ENCODE results near the gene LMBR1L. TPM values are rescaled to one million over a fixed set of nuclear protein-coding genes. Genes with fewer than 3 reads are reported as not detected.
"Not testable (repeated sequence)": the region's sequence is repeated elsewhere in the genome, so short reads cannot be mapped to it uniquely, and the experiment has no call there.

Gene LMBR1L, protein sequence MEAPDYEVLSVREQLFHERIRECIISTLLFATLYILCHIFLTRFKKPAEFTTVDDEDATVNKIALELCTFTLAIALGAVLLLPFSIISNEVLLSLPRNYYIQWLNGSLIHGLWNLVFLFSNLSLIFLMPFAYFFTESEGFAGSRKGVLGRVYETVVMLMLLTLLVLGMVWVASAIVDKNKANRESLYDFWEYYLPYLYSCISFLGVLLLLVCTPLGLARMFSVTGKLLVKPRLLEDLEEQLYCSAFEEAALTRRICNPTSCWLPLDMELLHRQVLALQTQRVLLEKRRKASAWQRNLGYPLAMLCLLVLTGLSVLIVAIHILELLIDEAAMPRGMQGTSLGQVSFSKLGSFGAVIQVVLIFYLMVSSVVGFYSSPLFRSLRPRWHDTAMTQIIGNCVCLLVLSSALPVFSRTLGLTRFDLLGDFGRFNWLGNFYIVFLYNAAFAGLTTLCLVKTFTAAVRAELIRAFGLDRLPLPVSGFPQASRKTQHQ
- total RNA-seq: 33.3 and 34.3 TPM in 2 replicates

DNA sequence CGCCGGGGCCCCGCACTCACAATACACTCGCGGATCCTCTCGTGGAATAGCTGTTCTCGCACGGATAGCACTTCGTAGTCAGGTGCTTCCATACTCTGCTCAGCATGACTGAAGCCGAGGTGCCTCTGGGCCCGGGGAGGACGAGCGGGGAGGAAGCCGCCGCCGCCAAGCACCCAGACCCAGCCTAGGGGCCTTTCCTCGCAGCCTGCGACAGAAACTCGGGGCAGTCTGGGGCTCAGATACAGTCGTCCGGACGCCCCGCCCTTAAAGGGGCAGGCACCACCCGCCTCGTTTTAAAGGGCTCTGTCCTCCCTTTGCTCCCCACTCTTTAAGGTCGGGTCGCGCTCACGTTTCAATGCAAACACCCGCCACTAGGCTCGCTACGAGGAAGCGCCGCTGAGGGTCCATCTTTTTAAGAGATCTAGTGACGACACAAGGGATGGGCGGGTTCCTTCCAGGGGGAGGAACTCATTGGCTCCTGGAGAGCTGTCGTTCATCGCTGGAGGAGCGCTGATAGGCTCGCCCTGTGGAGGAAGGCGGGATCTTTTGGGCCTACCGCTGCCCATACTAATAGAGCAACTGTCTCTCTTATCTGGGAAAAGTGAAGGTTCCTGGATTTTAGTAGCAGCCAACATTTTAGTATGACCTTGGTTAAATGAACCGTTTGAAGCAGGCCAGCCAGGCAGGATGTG is at the start of gene LMBR1L:
LMBR1L (minus strand) TSS at position 384 of the 692 bp plus-strand sequence; CDS start at position 92, 292 bp downstream.
- DNase-seq (ENCODE audit: low read depth): peak; percentile 95

GRCh38 chr12:49160399-49160798 is 49.8 kb upstream of the LMBR1L start:
- no peak for DNase-seq (ENCODE audit: low read depth)

DNA sequence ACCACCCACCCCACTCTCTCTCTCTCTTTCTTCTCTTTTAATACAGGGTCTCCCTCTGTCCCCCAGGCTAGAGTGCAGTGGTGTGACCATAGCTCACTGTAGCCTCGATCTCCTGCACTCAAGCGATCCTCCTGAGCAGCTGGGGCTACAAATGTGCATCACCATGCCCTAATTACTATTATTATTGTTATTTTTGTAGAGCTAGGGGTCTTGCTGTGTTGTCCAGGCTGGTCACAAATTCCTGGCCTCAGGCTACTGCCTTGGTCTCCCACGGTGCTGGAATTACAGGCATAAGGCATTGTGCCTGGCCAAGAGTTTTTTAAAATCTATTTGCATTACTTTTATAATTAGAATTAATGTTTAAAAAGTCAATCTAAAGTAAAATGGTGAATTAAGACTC is 43.6 kb upstream of the LMBR1L start:
- no peak for DNase-seq (ENCODE audit: low read depth)

DNA sequence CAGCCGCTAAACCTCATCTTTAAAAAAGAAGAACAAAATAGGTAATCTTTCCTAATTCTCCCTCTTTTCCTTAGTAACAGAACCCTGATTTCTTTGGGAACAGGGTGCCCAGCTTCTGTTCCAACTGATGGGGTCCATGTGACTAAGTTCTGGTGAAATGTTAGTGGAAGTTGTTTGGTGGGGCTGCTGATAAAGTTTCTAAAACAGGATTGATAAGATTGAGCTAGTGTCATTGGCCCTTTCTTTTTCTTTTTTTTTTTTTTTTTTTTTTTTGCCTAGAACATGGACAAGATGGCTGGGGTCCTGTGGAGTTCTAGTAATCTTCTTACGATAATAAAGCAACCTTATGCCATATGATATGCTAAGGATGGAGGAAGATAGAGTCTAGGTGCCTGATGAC is 36.7 kb upstream of the LMBR1L start:
- no peak for DNase-seq (ENCODE audit: low read depth)

GRCh38 chr12:49146406-49146805 is 35.8 kb upstream of the LMBR1L start:
- DNase-seq (ENCODE audit: low read depth): no peak

GRCh38 chr12:49144384-49144783 is 33.7 kb upstream of the LMBR1L start:
- DNase-seq (ENCODE audit: low read depth): no peak

GRCh38 chr12:49138999-49139398 is 28.4 kb upstream of the LMBR1L start:
- no peak for DNase-seq (ENCODE audit: low read depth)

DNA sequence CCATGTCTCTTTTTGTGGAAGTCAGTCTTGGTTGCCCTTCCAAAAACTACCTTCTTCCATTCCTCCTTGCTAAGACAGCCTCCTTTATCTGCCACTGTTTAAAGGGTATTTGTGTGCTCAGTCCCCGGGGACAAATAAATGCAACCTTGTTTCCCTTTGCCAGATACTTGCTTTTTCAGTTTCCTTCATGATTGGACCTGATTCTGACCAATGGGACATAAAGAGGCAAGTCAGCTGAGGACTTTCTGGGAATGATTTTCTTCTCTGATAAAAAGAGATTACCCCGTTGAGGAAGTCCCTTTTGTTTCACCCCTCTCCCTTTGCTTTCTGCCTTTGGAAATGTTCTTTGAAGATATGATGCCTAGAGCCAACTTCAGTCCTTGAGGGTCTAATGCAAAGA is 27.9 kb upstream of the LMBR1L start:
- no peak for DNase-seq (ENCODE audit: low read depth)

DNA sequence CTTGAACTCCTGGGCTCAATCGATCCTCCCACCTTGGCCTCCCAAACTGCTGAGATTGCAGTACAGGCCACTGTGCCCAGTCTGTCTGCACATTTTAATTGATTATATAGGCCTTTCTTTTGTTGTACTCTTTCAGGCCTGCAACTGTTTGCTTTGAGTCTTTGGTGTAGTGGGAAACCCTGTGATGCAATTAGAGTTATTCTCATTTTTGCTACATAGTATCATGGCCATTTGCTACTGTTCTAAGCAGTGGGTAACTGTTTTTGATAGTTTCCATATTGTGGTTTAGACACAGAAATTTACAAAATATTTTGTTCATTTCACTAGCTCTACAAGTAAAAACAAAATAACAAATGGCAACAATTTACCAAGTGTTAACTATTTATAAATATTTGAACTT is 26.8 kb upstream of the LMBR1L start:
- DNase-seq (ENCODE audit: low read depth): no peak

DNA sequence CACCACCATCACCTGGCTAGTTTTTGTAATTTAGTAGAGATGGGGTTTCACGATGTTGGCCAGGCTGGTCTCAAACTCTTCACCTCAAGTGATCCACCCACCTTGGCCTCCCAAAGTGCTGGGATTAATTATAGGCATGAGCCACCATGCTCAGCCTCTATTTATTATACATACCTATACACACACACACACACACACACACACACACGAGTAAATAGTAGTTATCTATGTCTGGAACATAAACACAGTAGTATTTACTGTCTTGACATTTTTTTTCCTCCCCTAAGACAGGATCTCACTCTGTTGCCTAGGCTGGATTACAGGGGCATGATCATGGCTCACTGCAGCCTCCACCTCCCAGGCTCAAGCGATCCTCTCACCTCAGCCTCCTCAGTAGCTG is 26.4 kb upstream of the LMBR1L start:
- DNase-seq (ENCODE audit: low read depth): not testable (repeated sequence)

- no peak for DNase-seq (ENCODE audit: low read depth)
These were observed 22.9 kb upstream of the LMBR1L start for GRCh38 chr12:49133590-49133989.

GRCh38 chr12:49133014-49133413 is 22.4 kb upstream of the LMBR1L start:
- no peak for DNase-seq (ENCODE audit: low read depth)

DNA sequence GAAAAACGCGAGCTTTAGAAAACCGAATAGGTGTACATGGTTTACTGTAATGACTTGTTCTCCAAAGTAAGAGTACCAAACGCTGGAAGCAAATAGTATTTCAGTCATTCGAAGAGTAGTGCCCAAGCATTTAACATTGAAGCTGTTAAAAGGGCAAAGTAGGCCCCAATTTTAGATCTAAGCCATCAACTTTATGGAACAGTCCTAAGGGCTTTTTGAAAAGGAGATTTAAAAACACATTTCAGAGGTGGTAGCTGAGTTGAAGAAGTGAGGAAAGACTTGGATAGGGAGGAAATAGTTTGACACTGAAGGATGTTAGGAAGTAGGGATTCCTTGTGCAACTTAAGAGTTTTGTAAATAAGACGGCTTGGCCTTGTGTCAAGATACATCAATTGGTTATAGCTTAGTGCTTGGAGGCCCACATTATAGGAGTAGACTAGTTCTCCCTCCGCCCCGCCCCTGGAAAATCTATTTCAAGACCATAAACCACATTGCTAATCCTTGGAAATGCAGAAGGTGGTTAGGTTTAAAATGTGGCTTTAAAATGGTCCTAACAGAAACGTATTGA is 21.3 kb upstream of the LMBR1L start:
- DNase-seq (ENCODE audit: low read depth): peak; percentile 37

GRCh38 chr12:49131051-49131893 is 20.6 kb upstream of the LMBR1L start, which contains the start of gene TUBA1B:
TSS of gene TUBA1B (minus strand) at chr12:49131395. CDS start at chr12:49131300, 95 bp downstream.
- DNase-seq (ENCODE audit: low read depth): peak; percentile 48

DNA sequence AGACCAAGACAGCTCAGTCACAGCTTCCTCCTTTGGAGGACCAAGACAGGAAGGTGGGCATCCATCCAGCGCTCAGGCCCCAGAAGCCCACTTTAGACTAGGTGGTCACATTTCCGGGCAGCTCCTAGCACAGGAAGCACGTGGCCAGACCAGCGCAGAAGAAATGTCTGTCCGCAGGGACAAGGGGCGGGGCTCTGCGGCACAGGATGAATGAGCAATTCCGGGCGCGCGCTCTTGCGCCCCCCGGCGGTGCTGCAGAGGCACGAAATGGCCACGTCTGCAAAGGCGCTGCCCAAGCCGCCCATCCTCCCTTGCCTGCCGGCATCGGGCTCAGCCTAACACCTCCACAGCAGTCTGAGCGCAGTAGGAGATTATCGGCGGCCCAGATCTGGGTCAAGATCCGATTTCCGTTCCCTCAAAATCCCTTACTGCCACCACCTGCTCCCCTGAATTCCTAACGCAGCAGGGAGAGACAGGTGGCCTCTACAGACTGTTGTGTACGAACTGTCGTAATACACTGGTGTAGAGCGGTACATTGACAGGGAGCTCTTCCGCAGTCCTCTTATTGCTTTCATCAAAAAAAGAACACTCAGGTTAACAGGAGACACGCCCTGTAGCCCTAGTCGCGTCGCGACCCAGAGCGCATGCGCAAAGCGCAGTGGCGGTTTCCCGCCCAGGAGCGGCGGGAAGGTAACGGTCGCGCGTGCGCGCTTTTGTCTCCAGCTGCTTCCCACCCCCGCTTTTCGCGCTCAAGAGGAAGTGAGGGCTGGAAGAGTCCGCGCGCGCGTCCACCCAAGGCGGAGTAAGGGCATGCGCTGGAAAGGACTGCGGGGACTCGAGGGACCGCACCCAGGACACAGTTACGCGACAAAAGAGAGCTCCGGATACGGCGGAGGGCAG is 19.8 kb upstream of the LMBR1L start:
- peak; percentile 81 for DNase-seq (ENCODE audit: low read depth)

- DNase-seq (ENCODE audit: low read depth): no peak
These were observed 18.9 kb upstream of the LMBR1L start for GRCh38 chr12:49129332-49130150.

DNA sequence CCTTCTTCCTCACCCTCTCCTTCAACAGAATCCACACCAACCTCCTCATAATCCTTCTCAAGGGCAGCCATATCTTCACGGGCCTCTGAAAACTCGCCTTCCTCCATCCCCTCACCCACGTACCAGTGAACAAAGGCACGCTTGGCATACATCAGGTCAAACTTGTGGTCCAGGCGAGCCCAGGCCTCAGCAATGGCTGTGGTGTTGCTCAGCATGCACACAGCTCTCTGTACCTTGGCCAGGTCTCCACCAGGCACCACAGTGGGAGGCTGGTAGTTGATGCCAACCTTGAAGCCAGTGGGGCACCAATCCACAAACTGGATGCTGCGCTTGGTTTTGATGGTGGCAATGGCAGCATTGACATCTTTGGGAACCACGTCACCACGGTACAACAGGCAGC is 17.3 kb upstream of the LMBR1L start:
- not testable (repeated sequence) for DNase-seq (ENCODE audit: low read depth)

DNA sequence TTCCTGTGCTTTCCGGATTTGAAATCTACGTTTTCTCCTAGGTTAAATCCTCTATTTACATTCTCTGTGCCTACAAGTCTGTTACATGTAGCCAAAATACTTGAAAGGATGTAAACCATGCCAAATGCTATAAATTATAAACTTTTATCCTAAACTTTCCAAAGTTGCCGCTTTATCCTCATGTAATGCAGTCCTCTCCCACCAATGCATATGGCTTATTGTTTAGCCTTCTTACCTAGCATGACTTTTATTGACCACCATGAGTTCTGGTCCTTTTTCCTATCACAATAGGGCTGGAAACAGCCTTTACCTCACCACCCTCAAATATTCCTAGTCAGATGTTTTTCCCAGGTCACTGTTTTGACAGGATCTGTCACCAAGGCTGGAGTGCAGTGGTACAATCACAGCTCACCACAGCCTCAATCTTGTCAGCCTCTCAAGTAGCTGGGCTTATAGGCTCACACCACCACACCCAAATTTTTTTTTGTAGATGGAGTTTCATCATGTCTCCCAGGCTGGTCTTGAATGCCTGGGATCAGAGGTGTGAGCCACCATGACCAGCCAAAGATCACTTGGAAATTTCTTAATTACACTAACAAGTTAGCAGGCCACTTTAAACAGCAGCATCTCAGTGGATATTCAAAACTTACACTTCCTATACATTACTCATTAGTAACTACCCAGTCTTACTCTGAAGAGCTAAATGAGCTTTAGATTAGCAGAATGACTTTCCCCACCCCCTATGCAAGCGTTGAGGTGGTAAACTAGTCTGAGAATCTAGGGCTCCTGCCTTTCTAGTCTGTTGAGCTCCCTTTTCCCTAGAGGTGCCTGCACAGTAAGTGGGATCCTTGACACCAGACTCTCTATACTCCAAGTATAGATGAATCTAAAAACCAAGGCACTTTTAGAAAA is 16.5 kb upstream of the LMBR1L start:
- no peak for DNase-seq (ENCODE audit: low read depth)

Data from renal cortical epithelial cell (primary cell).